Stimulated activated CD4-positive, alpha-beta T cell treated with anti-CD3 and anti-CD28 coated beads, Interleukin-1b, Interleukin-23, amount 100 ng/mL, for 48 hours (primary cell): ENCODE results near the gene GYS1.

Source experiments
- DNase-seq: peaks from one replicate; pipeline ENCODE4 v3.0.0-alpha.2; 2020

Gene GYS1

DNA sequence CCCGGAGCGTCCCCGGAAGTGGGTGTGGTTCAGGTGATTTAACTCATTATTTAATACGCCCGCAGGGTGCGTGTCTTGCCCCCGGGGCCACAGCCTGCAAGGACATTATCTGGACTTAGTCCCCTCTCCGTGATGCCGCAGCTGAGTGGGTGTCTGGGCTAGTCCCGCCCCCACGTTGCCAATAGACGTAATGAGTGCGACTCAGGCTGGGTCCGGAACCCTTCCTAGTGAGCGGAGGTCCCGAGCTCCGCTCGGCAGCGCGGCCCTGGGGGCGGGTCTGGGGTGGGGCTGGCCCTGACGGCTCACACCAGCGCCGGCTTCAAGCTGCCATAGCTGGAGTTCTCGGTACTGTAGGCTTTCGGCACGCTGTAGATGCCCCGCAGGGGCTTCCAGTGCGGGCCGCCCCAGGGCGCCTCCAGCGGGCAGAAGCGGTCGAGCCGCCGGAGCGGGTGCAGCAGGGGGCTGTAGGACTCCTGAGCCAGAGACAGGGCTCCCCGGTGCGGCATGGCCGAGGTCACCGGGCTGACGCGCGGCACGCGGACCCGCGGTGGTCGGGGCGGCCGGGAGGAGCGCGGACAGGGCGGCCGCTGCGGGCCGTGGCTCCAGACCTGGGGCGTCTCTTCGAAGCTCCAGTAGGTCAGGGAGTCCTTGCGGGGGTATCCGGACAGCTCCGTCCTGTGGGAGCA lies 24.7 kb upstream of the GYS1 start:
- DNase-seq, result peak; percentile 66

DNA sequence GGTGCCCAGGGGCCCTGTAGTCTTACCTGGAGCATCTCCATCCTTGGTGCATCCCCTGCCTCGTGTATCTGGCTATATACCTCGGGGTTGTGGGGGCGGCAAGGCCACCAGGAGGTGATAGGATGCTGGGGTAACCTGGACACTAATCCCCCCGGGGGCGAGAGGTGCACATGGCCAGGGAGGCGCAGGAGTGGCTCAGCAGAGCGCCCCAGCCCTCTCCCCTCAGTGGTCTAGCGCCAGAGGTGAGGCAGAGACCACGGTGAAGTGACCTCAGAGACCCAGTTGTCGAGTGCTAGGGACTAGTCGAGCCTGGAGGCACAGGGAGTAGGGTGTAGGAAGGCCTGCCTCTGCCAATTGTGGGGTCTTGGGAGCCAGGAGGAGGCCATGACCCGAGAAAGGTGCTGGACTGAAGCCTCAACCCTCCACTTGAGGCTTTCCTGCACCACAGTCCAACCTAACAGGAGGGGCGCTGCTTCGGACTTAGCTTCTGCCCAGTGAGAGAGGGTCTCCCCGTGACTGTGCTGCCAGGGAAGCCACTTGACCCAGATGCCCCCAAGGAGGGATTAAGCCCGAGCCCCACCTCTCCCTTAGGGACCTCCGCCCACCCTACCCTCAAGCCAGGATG lies 24.0 kb upstream of the GYS1 start, which contains the start of gene LHB:
Gene LHB, minus strand, starts transcription at position 51 of the 625 bp plus-strand sequence. Its CDS starts 10 bp downstream, at position 41.
- no peak for DNase-seq

DNA sequence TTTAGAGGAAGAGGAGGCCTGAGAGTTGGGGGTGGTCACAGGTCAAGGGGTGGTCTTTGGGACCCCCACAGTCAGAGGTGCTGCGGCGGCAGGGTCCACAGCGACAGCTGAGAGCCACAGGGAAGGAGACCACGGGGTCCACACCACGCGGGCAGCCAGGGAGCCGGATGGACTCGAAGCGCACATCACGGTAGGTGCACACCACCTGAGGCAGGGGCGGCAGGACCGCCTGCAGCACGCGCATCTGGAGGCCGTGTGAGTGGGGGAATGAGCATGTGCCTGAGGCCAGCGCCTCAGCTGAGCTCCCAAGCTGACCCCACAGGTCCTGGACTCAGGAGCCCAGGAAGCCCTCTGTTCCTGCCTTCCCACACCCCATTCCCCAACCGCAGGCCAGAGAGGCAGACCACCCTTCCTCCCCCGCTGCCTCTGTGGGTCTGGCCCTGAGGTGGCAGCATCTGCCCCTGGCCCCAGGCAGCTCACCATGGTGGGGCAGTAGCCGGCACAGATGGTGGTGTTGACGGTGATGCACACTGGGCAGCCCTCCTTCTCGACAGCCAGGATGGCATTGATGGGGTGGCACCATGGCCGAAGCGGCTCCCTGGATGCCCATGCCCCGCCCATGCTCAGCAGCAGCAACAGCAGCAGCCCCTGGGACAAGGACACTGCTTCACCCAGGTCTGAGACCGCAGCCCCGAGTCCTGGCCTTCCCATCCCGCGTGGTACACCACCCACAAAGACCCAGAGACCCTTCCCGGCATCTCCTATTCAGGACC lies 23.1 kb upstream of the GYS1 start:
- no peak for DNase-seq

DNA sequence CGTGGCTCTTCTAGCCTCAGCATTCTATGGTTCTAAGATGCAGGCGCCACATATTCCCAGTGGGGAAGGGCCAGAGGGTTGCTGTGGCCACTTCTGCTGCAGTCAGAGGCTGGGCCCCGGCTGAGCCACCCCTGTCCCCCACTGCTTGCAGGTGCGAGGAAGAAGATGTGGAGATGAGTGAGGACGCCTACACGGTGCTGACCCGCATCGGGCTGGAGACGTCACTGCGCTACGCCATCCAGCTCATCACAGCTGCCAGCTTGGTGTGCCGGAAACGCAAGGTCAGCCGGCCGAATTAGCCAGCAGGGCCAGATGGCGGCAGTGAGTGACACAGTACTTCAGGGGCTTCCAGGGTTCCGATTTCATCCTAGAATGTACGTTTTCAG lies 21.8 kb upstream of the GYS1 start:
- no peak for DNase-seq

DNA sequence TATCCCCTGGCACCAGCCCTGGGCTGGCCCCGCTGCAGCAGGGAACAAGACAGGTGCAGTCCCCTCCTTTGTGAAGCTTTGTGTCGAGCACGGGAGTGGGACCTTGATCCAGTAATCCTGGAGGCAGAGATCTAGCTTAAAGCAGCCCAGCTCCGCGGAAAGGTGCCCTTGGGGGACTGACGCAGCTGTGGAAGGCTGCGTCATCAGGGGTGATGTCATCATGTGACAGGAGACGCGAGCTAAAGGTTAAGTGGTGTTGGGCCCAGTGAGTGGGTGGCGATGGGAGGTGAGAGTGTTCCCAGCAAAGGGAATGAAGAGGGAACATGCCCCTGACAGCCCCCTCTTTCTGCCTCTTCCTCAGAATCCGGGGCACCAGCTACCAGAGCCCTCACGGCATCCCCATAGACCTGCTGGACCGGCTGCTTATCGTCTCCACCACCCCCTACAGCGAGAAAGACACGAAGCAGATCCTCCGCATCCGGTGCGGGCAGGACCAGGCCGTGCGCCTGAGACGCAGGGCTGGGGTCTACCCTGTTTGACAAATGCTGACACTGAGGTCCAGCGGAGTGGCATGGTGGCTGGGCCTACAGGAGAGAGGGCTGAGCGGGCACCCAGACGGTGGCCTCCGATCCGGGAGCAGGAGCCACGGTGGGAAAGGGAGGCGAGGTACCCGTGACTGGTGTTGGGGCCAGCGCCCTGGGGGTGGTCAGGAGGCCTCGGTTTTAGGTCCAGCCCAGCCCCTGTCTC lies 21.2 kb upstream of the GYS1 start:
- DNase-seq, result no peak

DNA sequence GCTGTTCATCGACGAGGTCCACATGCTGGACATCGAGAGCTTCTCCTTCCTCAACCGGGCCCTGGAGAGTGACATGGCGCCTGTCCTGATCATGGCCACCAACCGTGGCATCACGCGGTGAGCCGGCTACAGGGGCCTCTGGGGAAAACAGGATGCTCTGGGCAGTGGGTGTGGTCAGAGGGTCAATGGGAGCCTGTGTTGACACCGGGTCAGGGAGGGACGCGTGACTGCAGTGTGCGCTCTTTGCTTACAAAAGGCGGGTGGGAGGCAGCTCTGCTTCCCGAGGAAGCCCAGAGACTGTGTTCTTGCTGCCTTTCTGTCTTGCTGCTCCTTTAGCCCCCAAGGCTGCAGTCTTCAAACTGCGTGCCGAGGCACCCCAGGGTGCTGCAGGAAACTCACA lies 18.1 kb upstream of the GYS1 start:
- no peak for DNase-seq

DNA sequence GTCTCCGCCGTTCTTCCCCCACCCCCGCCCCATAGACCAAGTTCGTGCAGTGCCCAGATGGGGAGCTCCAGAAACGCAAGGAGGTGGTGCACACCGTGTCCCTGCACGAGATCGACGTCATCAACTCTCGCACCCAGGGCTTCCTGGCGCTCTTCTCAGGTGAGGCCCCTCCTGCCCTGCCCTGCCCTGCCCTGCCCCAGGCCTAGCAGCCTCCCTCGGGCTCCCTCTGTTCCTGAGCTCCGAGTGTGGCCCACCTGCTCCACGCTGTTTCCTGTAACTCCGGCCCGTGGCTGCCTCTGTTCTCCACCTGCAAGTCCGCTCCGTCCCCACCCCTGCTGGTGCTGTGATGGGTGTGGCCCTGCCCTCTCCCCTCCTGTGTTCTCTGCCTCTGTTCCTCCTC lies 17.3 kb upstream of the GYS1 start:
- DNase-seq, result no peak

DNA sequence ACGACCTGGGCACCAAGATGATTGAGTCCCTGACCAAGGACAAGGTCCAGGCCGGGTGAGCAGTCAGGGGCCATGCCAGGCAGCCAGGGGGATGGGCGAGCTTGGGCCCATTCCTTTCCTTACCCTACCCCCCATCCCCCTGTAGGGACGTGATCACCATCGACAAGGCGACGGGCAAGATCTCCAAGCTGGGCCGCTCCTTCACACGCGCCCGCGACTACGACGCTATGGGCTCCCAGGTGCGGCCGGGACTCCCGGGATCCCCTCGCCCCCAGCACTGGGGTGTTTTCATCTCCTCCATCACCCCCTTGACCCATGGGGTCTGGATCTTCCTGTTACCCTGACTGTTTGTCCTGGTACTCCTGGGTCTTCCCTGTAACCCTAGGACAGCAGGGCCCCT lies 16.7 kb upstream of the GYS1 start:
- no peak for DNase-seq

DNA sequence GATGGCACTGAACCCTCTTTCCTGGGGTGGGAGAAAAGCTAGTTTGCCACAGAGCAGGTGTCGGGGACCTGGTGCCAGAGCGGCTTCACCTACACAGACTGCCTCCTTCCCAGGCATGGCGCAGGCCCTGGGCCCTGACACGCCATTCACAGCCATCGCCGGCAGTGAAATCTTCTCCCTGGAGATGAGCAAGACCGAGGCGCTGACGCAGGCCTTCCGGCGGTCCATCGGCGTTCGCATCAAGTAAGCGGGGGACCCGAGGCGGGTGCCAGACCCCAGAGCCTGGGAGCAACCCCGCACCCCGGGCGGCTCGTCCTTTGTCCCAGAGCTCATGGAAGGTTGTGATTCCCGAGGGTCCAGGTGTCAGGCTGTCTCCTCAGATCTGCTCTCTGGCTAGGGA lies 13.8 kb upstream of the GYS1 start:
- DNase-seq, result no peak

DNA sequence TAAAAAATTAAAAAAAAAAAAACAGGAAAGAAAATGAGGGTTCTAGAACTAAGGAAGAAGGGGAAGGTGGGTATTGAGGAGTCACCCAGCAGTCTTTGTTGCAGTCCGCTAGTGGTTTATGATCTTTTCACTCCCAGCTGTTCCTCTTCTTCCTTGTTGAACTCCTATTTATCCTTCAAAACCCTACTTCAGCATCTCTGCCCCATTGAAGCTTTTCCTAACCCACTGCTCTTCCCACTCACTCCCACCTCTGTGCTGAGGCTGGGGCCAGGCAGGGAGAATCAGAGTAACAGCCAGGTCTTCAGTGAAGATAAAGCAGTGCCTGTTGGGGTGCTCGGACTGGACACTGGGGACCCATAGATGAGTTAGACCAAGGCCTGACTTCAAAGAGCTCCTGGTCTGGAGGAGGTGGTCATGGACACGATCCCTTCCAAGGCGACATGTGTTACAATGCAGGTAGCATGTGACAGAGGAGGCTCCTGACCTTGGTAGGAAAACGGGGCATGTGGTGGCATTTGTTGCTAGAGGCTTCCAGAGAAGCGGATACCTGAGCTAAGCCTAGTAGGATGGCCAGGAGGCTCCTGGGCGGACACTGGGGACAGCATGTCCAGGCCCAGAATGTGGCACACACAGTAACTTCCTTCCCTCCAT lies 12.0 kb upstream of the GYS1 start:
- no peak for DNase-seq

DNA sequence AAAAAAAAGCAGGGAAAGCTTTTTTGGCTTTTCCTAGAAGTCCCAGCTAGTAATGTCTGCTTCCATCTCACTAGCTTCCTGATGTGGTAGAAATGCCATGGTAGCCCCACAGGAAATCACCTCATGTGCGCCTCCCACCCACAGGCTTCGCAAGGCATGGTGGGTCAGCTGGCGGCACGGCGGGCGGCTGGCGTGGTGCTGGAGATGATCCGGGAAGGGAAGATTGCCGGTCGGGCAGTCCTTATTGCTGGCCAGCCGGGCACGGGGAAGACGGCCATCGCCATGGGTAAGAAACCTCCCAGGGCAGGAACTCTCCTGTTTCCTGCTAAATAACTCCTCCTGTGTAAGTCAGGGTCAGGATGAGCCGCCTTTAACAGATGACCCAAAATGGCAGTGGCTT lies 11.0 kb upstream of the GYS1 start:
- DNase-seq, result no peak

DNA sequence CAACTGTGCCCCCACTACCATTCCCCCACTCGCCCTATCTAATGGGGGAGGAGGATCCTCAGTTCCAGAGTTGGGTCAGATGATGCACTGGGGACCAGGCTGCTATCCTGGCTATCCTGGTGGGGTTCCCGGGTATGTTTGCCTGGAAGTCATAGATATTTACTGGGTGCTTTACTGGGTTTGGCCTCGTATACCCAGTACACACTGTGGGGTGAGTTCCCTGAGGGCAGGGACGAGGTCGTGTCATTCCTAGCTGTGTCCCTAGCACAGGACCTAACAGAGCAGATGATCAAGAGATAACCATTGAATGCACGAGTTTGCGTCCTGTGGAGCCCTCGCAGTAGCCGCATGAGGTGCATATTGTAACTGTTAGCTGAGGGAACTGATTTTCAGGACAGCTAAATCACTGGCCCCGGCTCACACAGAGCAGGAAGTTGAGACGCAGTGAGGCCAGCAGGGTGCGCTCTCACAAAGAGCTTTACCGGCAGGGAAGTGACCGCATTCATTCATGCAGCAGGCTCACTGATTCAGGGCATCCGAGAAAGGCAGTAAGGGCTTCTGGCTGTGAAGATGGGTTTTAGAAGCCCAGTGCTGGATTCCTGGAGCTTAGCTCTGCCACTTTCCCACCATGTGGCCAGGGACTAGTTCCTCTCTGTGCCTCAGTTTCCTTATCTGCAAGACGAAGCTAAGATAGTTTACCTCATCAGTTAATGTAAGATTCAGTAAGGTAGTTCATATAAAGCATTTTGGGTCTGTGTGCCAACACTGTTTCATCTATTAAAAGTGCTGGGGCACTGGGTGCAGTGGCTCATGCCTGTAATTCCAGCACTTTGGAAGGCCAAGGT lies 6.6 kb upstream of the GYS1 start:
- peak; percentile 69 for DNase-seq

DNA sequence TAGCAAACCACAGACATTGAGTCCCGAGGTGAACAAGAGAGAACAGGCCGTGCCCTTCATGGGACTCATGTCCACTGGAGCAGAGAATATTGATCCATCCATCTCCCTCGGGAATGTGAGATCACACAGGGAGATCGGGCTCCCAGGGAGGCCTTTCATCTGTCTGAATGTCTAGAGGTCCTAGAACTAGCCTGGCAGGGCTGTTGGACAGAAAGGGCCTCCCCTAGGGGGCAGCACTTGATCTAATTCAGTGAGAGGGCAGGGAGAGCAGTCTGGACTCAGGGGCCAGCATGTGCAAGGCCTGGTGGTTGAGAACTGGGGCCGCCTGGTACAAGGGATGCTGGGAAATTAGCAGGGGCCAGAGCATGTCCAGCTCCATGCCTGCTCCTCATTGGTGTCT lies 4.9 kb upstream of the GYS1 start:
- peak; percentile 46 for DNase-seq

DNA sequence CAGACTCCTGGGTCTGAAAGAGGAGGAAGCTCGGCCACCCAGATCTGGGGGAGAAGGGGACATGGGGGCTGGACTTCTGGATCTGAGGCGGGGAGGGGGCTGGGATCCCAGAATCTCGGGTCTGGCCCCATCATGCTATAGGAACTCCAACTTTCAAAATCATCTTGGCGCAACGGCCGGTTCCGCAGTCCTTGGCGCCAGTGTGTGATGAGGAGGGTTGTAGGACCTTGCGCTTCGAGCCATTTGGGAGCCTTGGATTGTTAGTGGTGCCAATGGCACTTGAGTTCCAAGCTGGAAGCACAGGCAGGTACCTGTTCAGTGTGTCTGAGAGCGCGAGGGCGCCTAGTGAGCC lies 902 bp upstream of the GYS1 start:
- no peak for DNase-seq

DNA sequence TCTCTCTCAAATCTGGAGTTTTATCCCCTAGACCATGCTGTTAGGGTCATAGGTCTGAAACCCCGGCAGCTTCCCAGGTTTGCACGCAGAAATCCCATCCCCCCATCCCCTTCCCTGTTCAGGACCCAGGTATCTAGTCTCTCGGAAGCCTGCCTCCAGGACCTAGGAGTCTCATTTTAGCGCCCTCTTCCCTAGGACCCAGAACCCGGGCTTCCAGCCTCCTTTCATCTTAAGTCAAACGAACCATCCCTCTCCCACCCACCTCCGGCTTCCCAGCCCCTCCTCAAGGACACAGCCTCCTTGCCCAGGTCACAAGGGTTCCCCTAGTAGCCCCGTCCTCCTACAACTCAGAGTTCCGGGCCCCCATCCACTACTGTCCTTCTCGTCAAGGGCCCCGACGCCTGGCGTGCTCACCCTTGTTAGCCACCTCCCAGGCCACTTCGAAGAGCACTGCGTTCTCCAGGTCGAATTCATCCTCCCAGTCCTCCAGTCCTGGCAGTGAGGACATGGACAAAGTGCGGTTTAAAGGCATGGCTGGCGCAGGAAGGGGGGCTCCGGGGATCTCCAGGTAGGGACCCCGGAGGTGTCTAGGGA lies 431 bp downstream of the GYS1 start:
- DNase-seq, result no peak

DNA sequence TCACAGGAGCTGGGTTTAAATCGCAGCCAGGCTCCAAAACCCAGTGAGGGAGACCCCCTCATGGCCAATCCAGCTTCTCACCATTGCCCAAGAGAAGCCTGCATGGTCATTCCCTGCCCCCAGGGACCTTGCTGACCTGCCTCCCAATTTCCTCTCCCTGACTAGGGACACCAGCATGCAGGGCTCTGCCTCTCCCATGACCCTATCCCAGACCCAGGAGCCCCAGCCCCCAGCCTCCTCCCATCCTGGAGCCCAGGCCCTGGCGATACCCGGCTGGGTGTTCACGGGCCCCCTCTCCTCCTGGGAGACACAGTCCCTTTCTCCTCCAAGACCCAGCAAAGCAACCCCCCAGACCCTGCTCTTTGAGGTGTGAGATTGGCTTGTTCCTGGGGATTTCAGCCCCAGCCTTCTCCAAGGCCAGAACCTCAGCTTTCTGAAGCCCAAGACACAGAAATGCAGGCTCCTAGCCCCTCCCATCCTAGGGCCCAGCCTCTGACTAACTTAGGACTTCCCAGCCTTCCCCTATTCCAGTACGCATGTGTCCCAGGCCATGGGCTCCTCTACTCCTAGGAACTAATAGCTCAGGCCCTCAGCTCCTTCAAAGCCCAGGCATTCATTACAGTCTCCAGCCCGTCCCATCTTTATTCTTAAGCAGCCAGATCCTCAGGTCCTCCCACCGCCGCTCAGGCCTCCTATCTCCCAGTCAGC lies 1.1 kb downstream of the GYS1 start:
- no peak for DNase-seq

DNA sequence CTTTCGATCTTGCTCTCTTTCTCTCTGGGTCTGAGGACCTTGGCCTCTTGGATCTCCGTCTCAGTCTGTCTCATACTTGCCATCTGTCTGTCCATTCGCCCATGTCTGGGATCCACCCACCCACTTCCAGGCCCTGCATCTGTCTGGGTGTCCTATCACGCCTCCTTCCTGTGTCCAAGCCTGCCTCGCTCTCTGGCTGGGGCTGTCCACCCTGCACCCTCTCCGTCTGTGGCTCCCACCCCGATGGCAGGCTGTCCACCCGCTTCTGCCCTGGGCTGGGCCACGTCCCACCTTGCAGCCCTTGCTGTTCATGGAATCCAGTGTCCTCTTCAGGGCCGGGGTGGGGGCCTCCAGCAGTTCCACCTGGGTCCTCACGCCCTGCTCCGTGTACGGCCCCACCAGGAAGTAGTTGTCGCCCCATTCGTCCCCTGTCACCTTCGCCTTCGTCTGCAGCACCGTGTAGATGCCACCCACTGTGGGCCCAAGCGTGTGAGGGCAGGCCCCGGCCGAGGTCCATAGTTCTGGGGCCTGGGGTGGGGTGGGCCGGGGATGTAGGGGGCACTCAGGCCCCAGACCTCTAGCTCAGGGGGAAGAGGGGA lies 2.0 kb downstream of the GYS1 start:
- no peak for DNase-seq

DNA sequence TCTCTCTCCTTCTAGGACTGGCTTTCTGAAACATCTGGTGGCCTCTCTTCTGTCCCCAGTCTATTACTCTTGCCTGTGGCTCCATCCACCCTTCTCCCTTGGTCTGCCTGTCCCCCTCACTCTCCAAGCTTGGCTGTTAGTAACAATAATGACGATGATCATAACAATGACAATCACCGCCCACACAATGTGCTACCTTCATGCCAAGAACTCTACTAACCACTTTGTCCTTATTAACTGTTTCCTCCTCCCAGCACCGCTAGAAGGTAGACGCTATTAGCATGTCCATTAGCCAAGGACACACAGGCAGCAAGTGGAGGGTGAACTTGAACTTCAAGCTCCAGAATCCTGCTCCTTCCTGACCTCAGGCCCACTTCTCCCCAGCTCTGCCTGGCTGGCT lies 2.7 kb downstream of the GYS1 start:
- DNase-seq, result no peak

DNA sequence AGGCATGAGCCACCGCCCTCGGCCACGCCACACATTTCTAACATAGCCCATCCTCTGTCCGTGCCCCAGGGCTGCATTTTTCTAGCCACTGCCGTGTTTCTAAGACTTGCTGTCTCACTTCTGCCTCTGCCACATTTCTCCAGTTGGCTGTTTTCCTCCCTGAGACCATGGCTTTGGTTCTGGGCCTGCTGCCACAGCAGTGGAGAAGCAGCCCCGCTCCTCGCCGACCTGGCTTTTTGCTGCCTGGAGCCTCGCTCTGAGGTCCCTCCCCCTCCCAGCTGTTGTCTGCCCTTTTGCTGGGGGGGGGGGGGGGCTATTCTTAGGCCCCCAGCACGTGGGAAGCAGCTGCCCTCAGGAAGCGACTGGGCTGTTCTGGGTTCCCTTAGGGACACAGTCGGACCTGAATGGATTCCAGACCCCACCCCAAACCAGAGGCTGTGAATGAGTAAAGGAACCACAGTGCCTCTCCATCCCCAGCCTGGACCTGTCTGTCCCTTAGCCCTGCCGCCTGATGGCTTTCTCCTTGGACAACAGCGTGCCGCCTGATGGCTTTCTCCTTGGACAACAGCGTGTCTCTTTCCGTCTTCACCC lies 3.3 kb downstream of the GYS1 start:
- DNase-seq, result no peak

DNA sequence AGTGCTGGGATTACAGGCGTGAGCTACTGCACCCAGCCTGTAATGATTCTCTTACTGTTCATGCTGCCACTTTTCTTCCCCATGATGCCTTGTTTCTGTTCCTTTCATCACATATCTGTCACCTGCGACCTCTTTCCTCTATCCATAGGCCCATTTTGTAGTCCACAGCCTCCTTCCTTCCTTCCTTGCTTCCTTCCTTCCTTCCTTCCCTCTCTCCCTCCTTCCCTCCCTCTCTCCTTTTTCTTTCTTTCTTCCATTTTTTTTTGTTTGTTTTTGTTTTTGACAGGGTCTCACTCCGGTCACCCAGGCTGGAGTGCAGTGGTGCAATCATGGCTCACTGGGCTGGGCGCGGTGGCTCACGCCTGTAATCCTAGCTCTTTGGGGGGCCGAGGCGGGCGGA lies 4.2 kb downstream of the GYS1 start:
- DNase-seq, result no peak
